ENCODE measurements around the gene RPS5.

RPS5 gene

GRCh38 chr19:58385313-58385890 lies 1.7 kb upstream of the RPS5 start:
- DNase-seq (ENCODE audit: low read depth in 1 of 2, low spot score in 1 of 2) = no peak

- no peak for DNase-seq (ENCODE audit: low read depth in 1 of 2, low spot score in 1 of 2)
Measured at GRCh38 chr19:58385891-58386575, 1.0 kb upstream of the RPS5 start.

DNA sequence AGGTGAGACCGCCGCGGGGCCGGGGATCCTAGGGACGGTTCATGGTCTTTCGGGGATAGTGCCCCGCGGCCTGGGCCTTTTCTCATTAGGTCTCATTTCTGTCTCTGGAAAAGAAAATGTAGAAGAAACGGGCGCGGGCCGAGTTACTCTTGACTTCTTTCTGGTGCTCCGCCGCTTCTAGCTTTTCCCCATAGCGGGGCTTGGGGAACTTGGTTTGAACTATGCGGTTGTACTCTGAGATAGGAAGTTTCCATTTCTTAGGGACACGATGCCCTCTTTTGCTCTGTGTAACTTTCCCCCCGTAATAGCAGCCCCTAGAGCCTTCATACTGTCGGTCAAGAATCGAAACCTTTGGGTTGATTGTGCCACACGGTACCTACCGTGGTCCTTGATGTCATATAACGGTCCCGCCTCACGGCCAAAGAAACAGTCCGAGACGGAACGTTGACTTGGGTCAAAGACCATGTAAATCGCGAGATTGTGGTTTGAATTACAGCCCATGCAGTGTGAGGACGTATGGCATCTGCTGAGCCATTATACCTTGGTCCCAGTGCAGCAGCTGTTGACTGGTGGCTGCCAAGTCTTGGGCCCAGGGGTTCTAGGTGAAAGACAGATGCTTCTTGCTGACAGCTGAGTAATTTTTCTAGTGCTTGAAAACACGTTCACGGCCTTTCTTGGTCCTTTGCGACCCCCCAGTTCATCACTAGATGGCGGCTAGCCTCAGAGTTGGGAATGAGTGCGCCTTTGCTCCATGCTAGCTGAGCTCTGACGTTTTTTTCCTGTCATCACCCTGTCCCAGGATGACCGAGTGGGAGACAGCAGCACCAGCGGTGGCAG lies 487 bp downstream of the RPS5 start:
- DNase-seq (ENCODE audit: low read depth in 1 of 2, low spot score in 1 of 2) = no peak

DNA sequence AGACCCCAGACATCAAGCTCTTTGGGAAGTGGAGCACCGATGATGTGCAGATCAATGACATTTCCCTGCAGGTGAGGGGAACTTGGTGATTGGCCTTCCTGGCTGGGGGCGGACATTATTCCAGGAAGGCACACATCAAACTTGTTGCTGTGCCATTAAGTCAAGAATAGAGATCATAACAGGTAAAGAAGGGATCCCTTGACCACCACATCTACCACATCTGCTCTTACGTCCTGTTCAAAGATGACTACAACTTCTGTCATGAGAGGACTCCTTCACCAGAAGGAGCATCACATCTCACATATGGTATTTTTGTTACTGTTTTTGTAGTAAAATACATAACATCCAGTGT lies 1.1 kb downstream of the RPS5 start:
- DNase-seq (ENCODE audit: low read depth in 1 of 2, low spot score in 1 of 2) = no peak

DNA sequence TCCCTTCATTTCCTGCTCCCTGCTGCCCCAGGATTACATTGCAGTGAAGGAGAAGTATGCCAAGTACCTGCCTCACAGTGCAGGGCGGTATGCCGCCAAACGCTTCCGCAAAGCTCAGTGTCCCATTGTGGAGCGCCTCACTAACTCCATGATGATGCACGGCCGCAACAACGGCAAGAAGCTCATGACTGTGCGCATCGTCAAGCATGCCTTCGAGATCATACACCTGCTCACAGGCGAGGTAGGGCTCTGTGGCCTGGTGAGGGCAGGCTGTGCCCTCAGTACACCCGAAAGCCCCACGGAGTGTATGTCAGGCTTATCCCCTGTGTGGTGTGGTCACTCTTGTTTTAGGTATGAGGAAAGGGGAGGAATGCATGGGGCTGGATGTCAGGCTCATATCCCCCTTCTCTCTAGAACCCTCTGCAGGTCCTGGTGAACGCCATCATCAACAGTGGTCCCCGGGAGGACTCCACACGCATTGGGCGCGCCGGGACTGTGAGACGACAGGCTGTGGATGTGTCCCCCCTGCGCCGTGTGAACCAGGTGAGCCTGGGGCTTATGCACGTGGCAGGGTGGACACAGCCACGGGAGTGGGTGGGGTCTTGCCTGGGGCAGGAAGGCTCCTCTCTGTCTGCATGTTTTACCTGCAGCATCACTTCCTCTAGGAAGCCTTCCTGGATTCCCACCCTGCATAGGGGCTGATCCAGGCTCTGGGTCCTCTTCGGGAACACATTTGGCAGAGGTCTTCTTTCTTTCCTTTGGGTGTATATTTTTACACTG lies 6.1 kb downstream of the RPS5 start:
- no peak for DNase-seq (ENCODE audit: low read depth in 1 of 2, low spot score in 1 of 2)

GRCh38 chr19:58393725-58394033 lies 6.6 kb downstream of the RPS5 start:
- no peak for DNase-seq (ENCODE audit: low read depth in 1 of 2, low spot score in 1 of 2)

- DNase-seq (ENCODE audit: low read depth in 1 of 2, low spot score in 1 of 2) = no peak
Measured at GRCh38 chr19:58394821-58395219, 7.8 kb downstream of the RPS5 start.

DNA sequence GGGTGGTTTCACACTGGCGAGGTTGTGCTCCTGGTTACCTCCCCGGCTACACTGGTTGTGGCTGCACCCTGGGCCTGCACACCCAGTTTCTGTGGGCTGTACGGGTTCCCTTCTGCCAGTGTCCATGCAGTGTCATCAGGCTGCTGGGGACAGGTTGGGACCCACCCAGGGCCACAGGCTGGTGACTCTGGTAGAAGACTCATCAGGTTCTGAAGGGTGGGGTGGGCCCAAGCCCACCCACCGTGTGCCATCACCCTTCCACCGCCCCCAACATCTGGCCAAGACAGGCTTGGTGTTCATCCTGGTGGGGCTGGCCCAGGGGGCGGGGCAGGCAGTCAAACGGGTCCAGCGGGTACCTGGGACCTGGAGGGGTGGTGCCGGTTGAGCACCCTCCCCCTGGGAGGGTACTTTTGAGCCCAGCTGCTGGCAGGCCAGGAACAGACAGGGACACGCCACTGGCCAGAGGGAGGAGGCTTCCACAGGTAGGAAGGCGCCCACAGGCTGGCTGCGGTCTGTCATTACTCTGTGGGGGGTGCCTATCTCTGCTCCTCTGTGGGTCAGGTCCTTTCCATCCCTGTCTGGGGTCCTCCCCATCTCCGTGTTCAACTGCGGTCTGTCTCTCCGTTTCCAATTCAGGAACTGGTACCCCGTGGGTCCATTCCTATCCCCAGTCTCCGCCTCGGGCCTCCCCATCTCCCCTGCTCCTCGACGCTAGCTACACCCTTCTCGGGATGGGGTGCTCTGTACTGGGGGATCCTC lies 8.3 kb downstream of the RPS5 start, which contains the start of gene RNF225:
Gene RNF225, plus strand, starts transcription at position 437 of the 759 bp plus-strand sequence. CDS start 434 bp downstream, outside the sequence.
- DNase-seq (ENCODE audit: low read depth in 1 of 2, low spot score in 1 of 2) = no peak

DNA sequence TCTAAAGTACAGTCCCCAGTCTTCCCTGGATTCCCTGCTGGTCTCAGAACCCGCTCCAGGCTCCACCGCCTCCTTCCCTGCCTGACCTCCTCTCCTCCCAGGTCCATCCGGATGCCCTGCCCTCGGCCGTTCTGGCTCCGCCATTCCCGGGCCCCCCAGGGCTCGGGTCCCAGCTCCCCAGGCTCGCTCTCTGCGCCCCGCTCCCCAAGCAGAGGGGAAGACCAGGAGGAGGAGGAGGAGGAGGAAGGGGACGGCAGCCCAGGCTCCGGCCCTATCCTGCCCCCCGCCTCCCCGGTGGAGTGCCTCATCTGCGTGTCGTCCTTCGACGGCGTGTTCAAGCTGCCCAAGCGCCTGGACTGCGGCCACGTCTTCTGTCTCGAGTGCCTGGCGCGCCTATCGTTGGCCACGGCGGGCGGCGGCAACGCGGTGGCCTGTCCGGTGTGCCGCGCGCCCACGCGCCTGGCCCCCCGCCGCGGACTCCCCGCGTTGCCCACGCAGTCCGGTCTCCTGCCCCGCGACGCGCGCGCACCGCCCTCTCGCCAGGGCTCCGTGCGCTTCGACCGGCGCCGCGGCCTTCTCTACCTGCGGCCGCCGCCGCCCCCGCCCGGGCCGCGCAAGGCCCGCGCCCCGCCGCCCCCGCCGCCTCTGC lies 9.0 kb downstream of the RPS5 start:
- DNase-seq (ENCODE audit: low read depth in 1 of 2, low spot score in 1 of 2) = peak in 1 of 2 donors; percentile 28

GRCh38 chr19:58396691-58397532 lies 9.8 kb downstream of the RPS5 start:
- no peak for DNase-seq (ENCODE audit: low read depth in 1 of 2, low spot score in 1 of 2)

GRCh38 chr19:58397533-58398037 lies 10.5 kb downstream of the RPS5 start:
- DNase-seq (ENCODE audit: low read depth in 1 of 2, low spot score in 1 of 2) = no peak

DNA sequence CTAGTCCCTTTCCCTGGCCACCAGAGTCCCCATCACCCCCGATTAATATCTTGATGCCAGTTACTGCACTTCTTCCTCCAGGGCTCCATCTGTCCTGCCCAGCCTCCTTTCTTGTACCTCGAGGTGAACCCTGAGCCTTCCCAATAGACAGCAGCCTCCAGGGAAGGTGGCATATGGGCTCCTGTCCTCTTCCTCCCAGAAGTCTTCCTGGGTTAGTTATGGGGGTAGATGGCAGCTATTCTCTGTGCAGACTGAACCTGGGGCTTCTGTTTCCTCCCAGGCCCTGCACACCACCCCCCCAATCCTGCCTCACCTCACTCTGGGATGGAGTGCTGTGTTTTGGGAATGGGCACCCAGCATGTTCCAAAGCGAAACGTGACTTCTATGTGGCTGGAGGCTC lies 11.0 kb downstream of the RPS5 start:
- DNase-seq (ENCODE audit: low read depth in 1 of 2, low spot score in 1 of 2) = no peak

DNA sequence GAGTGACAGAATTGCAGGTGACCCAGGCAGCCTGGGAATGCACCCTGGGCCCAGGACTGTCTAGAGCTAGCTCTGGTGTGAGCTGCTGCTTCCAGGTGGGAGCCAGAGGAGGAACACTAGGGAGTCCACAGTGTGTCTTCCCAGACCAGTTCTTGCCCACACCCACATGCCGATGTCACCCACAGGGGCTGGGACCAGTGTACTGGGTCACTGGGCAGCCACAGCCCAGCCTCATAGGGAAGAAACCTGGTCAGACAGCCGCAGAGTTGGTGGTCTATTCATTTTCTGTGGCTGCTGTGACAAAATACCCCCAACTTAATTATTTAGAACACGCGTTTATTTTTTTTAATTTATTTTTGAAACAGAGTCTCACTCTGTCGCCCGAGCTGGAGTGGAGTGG lies 11.5 kb downstream of the RPS5 start:
- no peak for DNase-seq (ENCODE audit: low read depth in 1 of 2, low spot score in 1 of 2)

GRCh38 chr19:58399903-58400302 lies 12.8 kb downstream of the RPS5 start:
- no peak for DNase-seq (ENCODE audit: low read depth in 1 of 2, low spot score in 1 of 2)

- no peak for DNase-seq (ENCODE audit: low read depth in 1 of 2, low spot score in 1 of 2)
Measured at GRCh38 chr19:58400316-58400915, 13.3 kb downstream of the RPS5 start.

- peak; percentile 96 for DNase-seq (ENCODE audit: low read depth in 1 of 2, low spot score in 1 of 2)
Measured at GRCh38 chr19:58400916-58401839, 14.1 kb downstream of the RPS5 start.

GRCh38 chr19:58401840-58402421 lies 14.9 kb downstream of the RPS5 start:
- DNase-seq (ENCODE audit: low read depth in 1 of 2, low spot score in 1 of 2) = no peak

Data from stimulated activated CD4-positive, alpha-beta T cell treated with anti-CD3 and anti-CD28 coated beads, Interleukin-15, amount 100 ng/mL, for 1 hour (primary cell).